ENCODE measurements around the gene CFHR5.
A peak's percentile ranks its signal among the peaks of the same experiment; 100 is the strongest.

Gene CFHR5

DNA sequence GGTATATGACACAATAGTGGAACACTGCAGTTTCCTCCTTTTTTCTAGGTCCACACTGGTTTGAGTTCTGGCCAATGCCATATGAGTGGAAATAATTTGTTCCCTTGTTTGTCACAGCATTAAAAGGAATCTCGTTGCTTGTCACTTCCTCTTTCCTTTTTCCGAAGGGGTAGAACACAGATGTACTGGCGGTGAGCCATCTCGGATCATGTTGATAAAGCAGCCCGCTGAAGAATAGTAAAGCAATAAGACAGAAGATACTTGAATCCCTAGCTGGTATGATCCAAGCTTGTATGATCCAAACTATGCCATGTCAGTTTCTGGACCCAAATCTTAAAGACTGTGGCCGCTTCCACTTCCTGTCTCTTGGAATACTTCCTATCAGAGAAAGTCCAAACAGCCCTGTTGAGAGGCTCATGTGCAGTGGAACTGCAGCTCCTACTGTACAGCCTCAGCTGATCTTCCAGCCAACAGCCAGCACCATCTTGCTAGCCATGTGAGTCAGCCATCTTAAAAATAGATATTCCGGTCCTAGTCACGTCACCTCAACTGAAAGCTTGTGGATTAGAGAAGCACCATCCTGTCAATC lies 40.3 kb downstream of the CFHR5 start:
- DNase-seq (ENCODE audit: low read depth): no peak

DNA sequence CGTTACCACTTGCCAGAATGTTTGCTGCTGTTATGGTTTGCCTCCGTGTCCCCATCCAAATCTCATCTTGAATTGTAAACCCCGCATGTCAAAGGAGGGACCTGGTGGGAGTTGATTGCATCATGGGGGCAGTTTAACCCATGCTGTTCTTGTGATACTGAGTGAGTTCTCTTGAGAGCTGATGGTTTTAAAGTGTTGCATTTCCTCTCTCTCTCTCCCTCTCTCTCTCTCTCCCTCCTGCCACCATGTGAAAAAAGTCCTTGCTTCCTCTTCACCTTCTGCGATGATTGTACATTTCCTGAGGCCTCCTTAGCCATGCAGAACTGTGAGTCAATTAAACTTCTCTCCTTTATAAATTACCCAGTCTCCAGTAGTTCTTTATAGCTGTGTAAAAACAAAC lies 44.4 kb downstream of the CFHR5 start:
- no peak for DNase-seq (ENCODE audit: low read depth)

DNA sequence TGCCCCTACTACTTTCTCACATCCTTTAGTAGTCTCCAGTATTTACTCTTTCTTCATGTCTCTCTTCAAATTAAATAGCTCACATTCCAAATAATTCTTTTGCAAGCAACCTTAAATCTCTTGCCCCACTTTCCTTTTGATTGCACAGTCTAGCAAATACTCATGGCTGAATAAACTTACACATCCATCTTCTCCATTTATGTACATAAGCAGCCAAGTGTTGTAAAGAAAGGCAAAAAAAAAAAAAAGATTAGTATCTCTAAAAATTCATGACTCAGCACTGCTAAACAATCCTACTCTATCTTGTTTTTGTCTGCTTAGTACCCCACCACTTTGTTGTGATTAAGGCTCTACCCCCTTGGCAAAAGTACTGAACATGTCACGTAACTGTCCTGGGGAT lies 47.1 kb downstream of the CFHR5 start:
- DNase-seq (ENCODE audit: low read depth): no peak

DNA sequence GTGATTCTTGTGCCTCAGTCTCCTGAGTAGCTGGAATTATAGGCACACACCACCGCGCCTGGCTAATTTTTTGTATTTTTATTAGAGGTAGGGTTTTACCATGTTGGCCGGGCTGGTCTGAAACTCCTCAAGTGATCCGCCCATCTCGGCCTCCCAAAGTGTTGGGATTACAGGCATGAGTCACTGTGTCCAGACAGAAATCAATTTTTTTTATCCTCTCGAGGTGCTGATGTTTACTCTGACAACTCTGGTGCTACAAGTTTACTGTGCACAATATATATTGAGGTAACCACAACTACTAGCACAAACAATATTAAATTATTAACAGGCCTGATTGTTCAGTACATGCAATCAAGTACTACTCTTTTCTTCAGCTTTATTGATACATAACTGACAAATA lies 50.0 kb downstream of the CFHR5 start:
- DNase-seq (ENCODE audit: low read depth): peak; percentile 6

DNA sequence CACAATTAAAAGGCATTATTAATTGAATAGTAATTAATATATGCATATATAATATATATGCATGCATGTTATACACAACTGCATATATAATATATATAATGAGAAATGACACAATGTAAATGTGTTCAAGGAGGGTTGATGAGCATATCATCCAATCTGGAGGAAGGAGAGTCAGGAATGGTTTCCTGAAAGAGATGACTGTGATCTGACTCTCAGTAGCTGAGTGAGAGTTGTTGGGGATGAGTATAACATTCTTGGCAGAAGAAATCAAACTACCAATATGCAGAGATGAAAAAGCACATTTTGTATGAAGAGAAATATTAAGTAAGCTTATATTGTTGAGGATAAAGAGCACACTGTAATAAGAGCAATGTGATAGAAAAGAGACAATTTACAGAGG lies 52.4 kb downstream of the CFHR5 start:
- peak; percentile 69 for DNase-seq (ENCODE audit: low read depth)

DNA sequence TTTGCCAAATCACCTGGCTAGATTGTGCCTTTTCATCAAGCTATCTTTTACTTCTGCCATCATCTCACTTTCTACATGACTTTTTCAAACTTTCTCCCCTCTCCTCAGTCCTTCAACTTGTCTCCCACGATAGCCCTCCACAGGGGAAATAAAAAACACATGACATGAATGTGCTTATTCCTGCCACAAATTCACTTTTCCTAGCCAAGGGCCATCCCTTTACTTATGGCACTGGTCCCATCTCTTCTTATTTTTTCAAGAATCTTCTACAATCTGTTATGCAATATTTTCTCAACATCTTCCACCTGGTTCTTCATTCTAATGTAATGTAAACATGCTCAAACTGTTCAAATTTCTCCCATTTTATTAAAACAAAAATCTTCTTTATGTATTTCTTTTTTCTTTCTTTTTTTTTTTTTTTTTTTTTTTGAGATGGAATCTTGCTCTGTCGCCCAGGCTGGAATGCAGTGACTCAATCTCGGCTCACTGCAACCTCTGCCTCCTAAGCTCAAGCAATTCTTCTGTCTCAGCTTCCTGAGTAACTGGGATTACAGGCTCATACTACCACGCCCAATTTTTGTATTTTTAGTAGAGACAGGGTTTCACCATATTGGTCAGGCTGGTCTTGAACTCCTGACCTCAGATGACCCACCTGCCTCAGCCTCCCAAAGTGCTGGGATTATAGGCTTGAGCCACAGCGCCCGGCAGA lies 57.4 kb downstream of the CFHR5 start:
- DNase-seq (ENCODE audit: low read depth): peak; percentile 87

- no peak for DNase-seq (ENCODE audit: low read depth)
Observed at GRCh38 chr1:197036861-197037260, 59.5 kb downstream of the CFHR5 start.

DNA sequence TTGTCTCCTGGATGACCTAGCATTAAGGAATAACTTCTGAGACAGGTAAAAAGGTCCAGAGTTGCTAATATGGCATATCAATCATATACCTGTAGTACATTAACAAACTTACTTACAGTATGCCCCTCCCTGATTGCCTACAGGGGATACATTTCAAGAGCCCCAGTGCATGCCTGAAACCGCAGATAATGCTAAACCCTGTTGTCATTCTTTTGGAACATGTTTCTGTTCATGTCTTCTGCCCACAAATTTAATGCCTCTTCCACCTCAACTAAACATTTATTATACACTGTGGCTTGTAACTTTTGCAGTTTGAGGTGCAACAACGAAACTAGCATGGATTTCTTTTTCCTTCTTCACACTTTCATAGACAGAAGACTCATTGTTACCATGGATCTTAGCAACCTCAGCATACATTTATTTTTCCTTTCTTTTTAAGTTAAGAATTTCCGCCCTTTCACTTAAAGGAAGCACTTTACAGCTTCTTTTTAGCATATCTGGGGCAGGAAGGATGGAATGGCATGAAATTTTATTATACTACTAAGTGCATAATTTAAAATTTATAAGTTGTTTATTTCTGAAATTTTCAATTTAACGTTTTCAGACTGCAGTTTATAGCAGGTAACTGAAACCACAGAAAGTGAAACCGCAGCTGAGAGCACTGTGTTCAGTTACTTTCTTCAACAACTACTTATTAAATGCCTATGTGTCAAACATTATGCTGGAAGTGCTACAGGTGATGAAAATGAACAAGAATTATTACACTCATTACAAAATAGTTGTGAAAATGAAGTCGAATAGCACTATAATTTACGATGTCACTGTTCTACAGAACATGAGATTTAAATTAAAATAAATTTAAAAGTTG lies 64.4 kb downstream of the CFHR5 start:
- DNase-seq (ENCODE audit: low read depth): no peak

DNA sequence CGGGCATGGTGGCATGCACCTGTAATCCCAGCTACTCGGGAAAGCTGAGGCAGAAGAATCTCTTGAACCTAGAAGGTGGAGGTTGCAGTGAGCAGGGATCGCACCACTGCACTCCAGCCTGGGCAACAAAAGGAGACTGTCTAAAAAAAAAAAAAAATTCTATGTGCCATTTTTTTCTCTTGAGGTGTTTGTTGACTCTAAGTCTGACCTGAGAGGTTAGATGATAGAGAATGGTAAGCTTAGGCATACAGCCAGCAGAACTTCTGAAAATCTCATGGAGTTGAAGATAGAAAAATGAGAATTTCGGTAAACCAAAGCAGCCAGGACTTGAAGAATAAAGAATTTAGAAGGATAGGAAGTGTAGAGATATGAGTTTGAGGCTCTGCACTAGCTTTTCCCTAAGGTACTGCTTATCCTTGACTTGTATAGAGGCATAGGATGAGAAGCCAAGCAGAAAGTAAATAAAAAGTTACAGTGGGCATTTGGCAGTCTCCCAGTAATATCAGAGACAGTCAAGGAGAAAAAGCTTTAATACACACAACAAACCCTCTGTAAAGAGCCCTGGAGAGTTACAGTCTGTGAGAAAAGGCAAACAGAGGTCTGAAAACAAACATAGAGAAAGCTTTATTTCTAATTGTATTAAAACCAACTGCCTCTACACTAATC lies 65.5 kb downstream of the CFHR5 start:
- no peak for DNase-seq (ENCODE audit: low read depth)

DNA sequence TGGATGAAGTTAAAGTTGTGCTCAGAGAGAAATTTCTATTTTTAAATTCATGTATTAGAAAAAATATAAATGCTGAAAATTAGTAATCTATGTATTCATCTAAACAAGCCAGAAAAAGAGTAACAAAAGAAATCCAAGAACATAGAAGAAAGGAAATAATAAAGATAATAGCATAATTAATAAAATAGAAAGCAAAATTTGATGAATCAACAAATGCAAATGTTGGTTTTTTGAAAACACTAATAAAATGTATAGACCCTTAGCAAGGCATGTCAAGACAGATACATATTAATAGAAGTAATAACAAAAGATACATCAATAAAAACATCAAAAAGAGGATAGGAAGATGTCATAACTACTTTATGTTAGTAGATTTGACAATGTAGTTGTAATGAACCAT lies 71.7 kb downstream of the CFHR5 start:
- DNase-seq (ENCODE audit: low read depth): no peak
